HEK293 (cell line): Measurements from ENCODE around the gene PEX5L.

Experiments
- ATF2 ChIP-seq: fragments of 450-650 bp; formaldehyde crosslinking; IDR thresholded peaks from 2 replicates; pipeline ENCODE4 v1.5.1; 2016; ENCODE audit warnings: missing biosample characterization, missing genetic modification characterization, low read depth
- CTCF ChIP-seq: fragments of 450-650 bp; formaldehyde crosslinking; IDR thresholded peaks from 2 replicates; pipeline ENCODE4 v1.5.1; 2016; ENCODE audit warnings: missing biosample characterization, missing genetic modification characterization
- PBX3 ChIP-seq: sonication (generic); formaldehyde crosslinking; IDR thresholded peaks from 2 replicates; pipeline ENCODE4 v1.8.1; 2022; ENCODE audit warnings: mild to moderate bottlenecking, moderate library complexity, missing genetic modification reagents
- YY1 ChIP-seq: fragments of 450-650 bp; formaldehyde crosslinking; IDR thresholded peaks from 2 replicates; pipeline ENCODE4 v1.5.1; 2018; ENCODE audit warnings: missing biosample characterization, missing genetic modification characterization
- ZBTB10 ChIP-seq: fragments of 450-650 bp; formaldehyde crosslinking; IDR thresholded peaks from 2 replicates; pipeline ENCODE4 v1.5.1; 2016; ENCODE audit warnings: missing biosample characterization, missing genetic modification characterization
- ZBTB6 ChIP-seq: fragments of 450-650 bp; formaldehyde crosslinking; IDR thresholded peaks from 2 replicates; pipeline ENCODE4 v1.5.1; 2017; ENCODE audit warnings: missing biosample characterization, missing genetic modification characterization
- ZIC2 ChIP-seq: fragments of 450-650 bp; formaldehyde crosslinking; IDR thresholded peaks from 2 replicates; pipeline ENCODE4 v1.5.1; 2016; ENCODE audit warnings: missing biosample characterization, missing genetic modification characterization
- ZNF423 ChIP-seq: fragments of 450-650 bp; formaldehyde crosslinking; IDR thresholded peaks from 2 replicates; pipeline ENCODE4 v1.5.1; 2016; ENCODE audit warnings: missing biosample characterization, missing genetic modification characterization
- ZNF449 ChIP-seq: fragments of 450-650 bp; formaldehyde crosslinking; IDR thresholded peaks from 2 replicates; pipeline ENCODE4 v1.5.1; 2017; ENCODE audit warnings: missing biosample characterization, mild to moderate bottlenecking, missing genetic modification characterization, moderate library complexity

GRCh38 chr3:179865861-179866505, 170.8 kb downstream of the PEX5L start:
- TF ChIP-seq PBX3 (CRISPR knock-in tag) (no peak), ATF2 (tag by site-specific recombination) (no peak), CTCF (no peak), YY1 (tag by site-specific recombination) (no peak), ZNF449 (no peak), ZNF423 (tag by site-specific recombination) (no peak), ZBTB10 (tag by site-specific recombination) (no peak), ZBTB6 (tag by site-specific recombination) (no peak), ZIC2 (no peak)
